GM23248 (cell line): ENCODE results near the gene CTDP1. TPM values are rescaled to one million over a fixed set of nuclear protein-coding genes. Genes with fewer than 3 reads are reported as not detected.

Experiments
- DNase-seq: peaks from one replicate; pipeline ENCODE4 v3.0.0-alpha.2; 2015
- H2AFZ ChIP-seq: fragments of 200-600 bp; sonication (generic); 2 replicates; pipeline ENCODE4 v1.6.1; 2016; ENCODE audit warnings: antibody characterized with exemption
- H3F3A ChIP-seq: fragments of 200-600 bp; sonication (generic); 2 replicates; pipeline ENCODE4 v1.6.1; 2016; ENCODE audit warnings: mild to moderate bottlenecking, antibody characterized with exemption, mixed run types; ENCODE audit not compliant: insufficient read depth
- H3K27ac ChIP-seq: fragments of 200-600 bp; sonication (generic); 2 replicates; pipeline ENCODE4 v1.5.1; 2016; ENCODE audit warnings: mild to moderate bottlenecking
- H3K27me3 ChIP-seq: fragments of 200-600 bp; sonication (generic); replicated peaks from 2 replicates; pipeline ENCODE4 v1.6.1; 2016; ENCODE audit warnings: mild to moderate bottlenecking; ENCODE audit not compliant: insufficient read depth
- H3K36me3 ChIP-seq: fragments of 200-600 bp; sonication (generic); 2 replicates; pipeline ENCODE4 v1.6.1; 2016; ENCODE audit warnings: low read depth, mild to moderate bottlenecking
- H3K4me1 ChIP-seq: fragments of 200-600 bp; sonication (generic); 2 replicates; pipeline ENCODE4 v1.6.1; 2016; ENCODE audit warnings: mild to moderate bottlenecking; ENCODE audit not compliant: insufficient read depth
- H3K4me2 ChIP-seq: fragments of 200-600 bp; sonication (generic); one replicate; pipeline ENCODE4 v1.6.1; 2016; ENCODE audit warnings: mild to moderate bottlenecking; ENCODE audit not compliant: unreplicated experiment
- H3K4me3 ChIP-seq: fragments of 200-600 bp; sonication (generic); 2 replicates; pipeline ENCODE4 v1.5.1; 2016; ENCODE audit warnings: mild to moderate bottlenecking
- H3K79me2 ChIP-seq: fragments of 200-600 bp; sonication (generic); 2 replicates; pipeline ENCODE4 v1.6.1; 2016; ENCODE audit warnings: mild to moderate bottlenecking; ENCODE audit not compliant: insufficient read depth
- H3K9ac ChIP-seq: fragments of 200-600 bp; sonication (generic); 2 replicates; pipeline ENCODE4 v1.6.1; 2016; ENCODE audit warnings: mild to moderate bottlenecking
- H3K9me2 ChIP-seq: fragments of 200-600 bp; sonication (generic); 2 replicates; pipeline ENCODE4 v1.6.1; 2016; ENCODE audit warnings: mixed run types, mild to moderate bottlenecking, moderate library complexity; ENCODE audit not compliant: insufficient read depth
- H3K9me3 ChIP-seq: fragments of 200-600 bp; sonication (generic); one replicate; pipeline ENCODE4 v1.6.1; 2017; ENCODE audit warnings: low read depth
- H4K20me1 ChIP-seq: fragments of 200-600 bp; sonication (generic); 2 replicates; pipeline ENCODE4 v1.6.0; 2016; ENCODE audit not compliant: insufficient read depth
- EZH2 ChIP-seq: fragments of 200-600 bp; sonication (generic); IDR thresholded peaks from 2 replicates; pipeline ENCODE4 v1.6.1; 2018; ENCODE audit warnings: antibody characterized with exemption, mild to moderate bottlenecking; ENCODE audit not compliant: insufficient read depth, poor library complexity, severe bottlenecking
- EZH2phosphoT487 ChIP-seq: fragments of 200-600 bp; sonication (generic); IDR thresholded peaks from 2 replicates; pipeline ENCODE4 v1.6.1; 2018; ENCODE audit warnings: antibody characterized with exemption, moderate library complexity, mild to moderate bottlenecking, low read depth; ENCODE audit not compliant: insufficient read depth
- WGBS, 2 experiments: methylation state at CpG; one replicate each; pipeline ENCODE4 v1.1.6; 2015 to 2017; ENCODE audit warnings: low lambda C conversion rate in 2 of 2, low coverage in 1 of 2; ENCODE audit errors: missing lambda C conversion rate in 2 of 2; 5-methylcytosine and 5-hydroxymethylcytosine counted together
- in situ Hi-C: fragments of 300-500 bp; cut with MboI; formaldehyde crosslinking; loops from 2 replicates; pipeline ENCODE4 v1.15.0; 2020
- polyA plus RNA-seq: library from polyadenylated mRNA; unstranded; fragments of >200 nt; fragmentation: Nextera tagmentation; extraction: Ambion mirVana; gene quantifications from 2 replicates; pipeline ENCODE4 v1.2.1, GENCODE V29; 2016
- total RNA-seq: library from RNA; depleted of rRNA; stranded (reverse); fragments of >200 nt; shearing (Covaris generic); gene quantifications from 2 replicates; pipeline ENCODE4 v1.2.3, GENCODE V29; 2014; rRNA removed

CTDP1 gene
- total and polyA plus RNA-seq, 2 experiments from 2014 or later: 6.7 to 26.0 TPM

- no peak for DNase-seq
- 79 to 81% methylated on average over 17 to 18 of the region's 18 CpGs for WGBS, 2 experiments
- no peak overlapping the region for H3K4me3 ChIP-seq
Measured at GRCh38 chr18:79802298-79802697, 122.7 kb downstream of the CTDP1 start.

DNA sequence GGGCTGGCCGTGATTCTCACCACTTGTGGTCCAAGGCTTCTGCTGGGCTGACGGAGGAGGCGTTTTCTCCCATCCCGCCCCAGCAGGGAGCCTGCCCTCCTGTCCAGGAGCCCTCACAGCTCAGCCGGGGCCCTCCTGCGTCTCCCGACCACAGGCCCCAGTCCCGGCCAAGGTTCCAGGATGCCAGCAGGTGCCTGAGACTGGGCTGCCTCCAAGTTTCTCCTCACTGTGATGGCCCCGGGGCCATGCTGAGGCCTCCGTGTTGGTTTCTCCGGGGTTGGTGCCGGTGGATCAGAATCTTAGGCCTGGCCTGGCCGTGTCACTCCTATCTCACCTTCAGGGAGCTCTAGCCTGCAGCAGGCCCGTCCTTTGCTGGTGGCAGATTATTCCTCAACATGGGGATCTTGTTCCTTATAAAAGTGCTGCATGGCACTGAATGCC lies 124.0 kb downstream of the CTDP1 start:
- no peaks in the 10 kb centered on the region for H3K4me1 ChIP-seq
- H3K79me2 ChIP-seq: no peaks in the 10 kb centered on the region
- H2AFZ ChIP-seq: no peak overlapping the region
- H3K27me3 ChIP-seq: peaks cover 34% of the 10 kb centered on the region
- H3K36me3 ChIP-seq: no peaks in the 10 kb centered on the region
- H3K4me2 ChIP-seq: no peak overlapping the region
- no peak overlapping the region for H3K9ac ChIP-seq
- H3F3A ChIP-seq: no peaks in the 10 kb centered on the region
- H3K9me2 ChIP-seq: no peaks in the 10 kb centered on the region
- H4K20me1 ChIP-seq: no peaks in the 10 kb centered on the region
- WGBS, 2 experiments: 57 to 72% methylated on average over 13 to 14 of the region's 14 CpGs
- TF ChIP-seq EZH2 (no peak), EZH2phosphoT487 (no peak)
- in situ Hi-C loops: no loop called here
- no peak for DNase-seq
- no peak overlapping the region for H3K27ac ChIP-seq
- no peak overlapping the region for H3K4me3 ChIP-seq
- H3K9me3 ChIP-seq: no peaks in the 10 kb centered on the region

More at GRCh38 chr18:79802298-79802697, 122.7 kb downstream of the CTDP1 start:
- no peaks in the 10 kb centered on the region for H3K9me2 ChIP-seq
- in situ Hi-C loops: no loop called here
- H3K9ac ChIP-seq: no peak overlapping the region
- no peak overlapping the region for H3K27ac ChIP-seq
- no peaks in the 10 kb centered on the region for H3K36me3 ChIP-seq
- no peaks in the 10 kb centered on the region for H4K20me1 ChIP-seq
- no peaks in the 10 kb centered on the region for H3F3A ChIP-seq
- H3K9me3 ChIP-seq: no peaks in the 10 kb centered on the region
- no peak overlapping the region for H3K4me2 ChIP-seq
- no peaks in the 10 kb centered on the region for H3K79me2 ChIP-seq
- H3K27me3 ChIP-seq: peaks cover 43% of the 10 kb centered on the region
- no peak for TF ChIP-seq EZH2phosphoT487
- TF ChIP-seq EZH2: no peak
- no peaks in the 10 kb centered on the region for H3K4me1 ChIP-seq
- no peak overlapping the region for H2AFZ ChIP-seq

Other genes starting within 250 kb of the CTDP1 start
- not detected in 2 replicates for gene KCNG2, start 118.1 kb downstream of the CTDP1 start, total RNA-seq
- not detected in 2 replicates for gene KCNG2, start 118.1 kb downstream of the CTDP1 start, polyA plus RNA-seq